K562 (cell line): ENCODE measurements around the gene PXDC1. TPM values are rescaled to one million over a fixed set of nuclear protein-coding genes. Genes with fewer than 3 reads are reported as not detected.

Experiments
- ATAC-seq: fragments of 200-7000 bp; cut with Tn5 transposase; 3 replicates; pipeline ENCODE4 v1.9.1; 2020; ENCODE audit warnings: moderate library complexity
- BruUV-seq: library from RNA; stranded (reverse); fragments of 400-500 nt; replicated peaks from 2 replicates; lab custom pipeline; 2021; lab: Mats Ljungman, UMichigan
- CTCF ChIA-PET: fragments of 300-600 bp; formaldehyde crosslinking; extraction: SDS; loops from one replicate; lab custom pipeline; 2021; ENCODE audit warnings: low intra/inter-chr PET ratio; lab: Yijun Ruan, JAX
- POLR2A ChIA-PET: fragments of 300-600, 350-650 bp; sonication (Branson Sonifier 250); formaldehyde crosslinking; extraction: SDS; loops from one replicate; lab custom pipeline; 2021; ENCODE audit warnings: antibody characterized with exemption, inconsistent platforms; lab: Yijun Ruan, JAX
- DNase-seq, 4 experiments: peaks; one replicate each; pipeline versions ENCODE4 v3.0.0 to v3.0.0-alpha.2; 2011 to 2018; ENCODE audit warnings: low spot score in 3 of 4, mixed read lengths in 3 of 4; ENCODE audit errors: extremely low read depth in 1 of 4
- FAIRE-seq: peaks from 2 replicates; lab custom pipeline; 2011; peaks lifted over from hg19 to GRCh38; lab: Jason Lieb, UNC
- H2AFZ ChIP-seq: 2 replicates; pipeline ENCODE4 v1.6.0; 2011; ENCODE audit warnings: low read depth, low read length, control low read depth, inconsistent platforms
- H3K27ac ChIP-seq: fragments of 200-600 bp; 3 replicates; pipeline ENCODE4 v1.8.0; 2011; ENCODE audit warnings: low read depth, mild to moderate bottlenecking, control low read depth, inconsistent platforms, low read length, moderate library complexity, mixed read lengths; ENCODE audit errors: extremely low read depth
- H3K27me3 ChIP-seq, 2 experiments: fragments of 300-600 bp in 1 of 2; 2 replicates in 1 of 2; 3 replicates in 1 of 2; pipeline versions ENCODE4 v1.6.0 to v1.8.0; 2011; ENCODE audit warnings: inconsistent platforms in 2 of 2, low read length in 2 of 2, mild to moderate bottlenecking in 1 of 2, mixed read lengths in 1 of 2, moderate library complexity in 1 of 2; ENCODE audit not compliant: control insufficient read depth in 2 of 2, insufficient read depth in 2 of 2
- H3K36me3 ChIP-seq: fragments of 300-600 bp; 3 replicates; pipeline ENCODE4 v1.8.0; 2011; ENCODE audit warnings: mild to moderate bottlenecking, low read length, inconsistent platforms; ENCODE audit not compliant: control insufficient read depth, insufficient read depth
- H3K4me1 ChIP-seq, 2 experiments: fragments of 200-600 bp in 1 of 2; replicated peaks in 1 of 2; 2 replicates in 1 of 2; 3 replicates in 1 of 2; pipeline versions ENCODE4 v1.5.1 to v1.8.0; 2011; ENCODE audit warnings: inconsistent platforms in 2 of 2, low read length in 2 of 2, mild to moderate bottlenecking in 1 of 2, mixed read lengths in 1 of 2, moderate library complexity in 1 of 2; ENCODE audit not compliant: control insufficient read depth in 2 of 2, insufficient read depth in 2 of 2
- H3K4me2 ChIP-seq: 2 replicates; pipeline ENCODE4 v1.6.1; 2011; ENCODE audit warnings: low read length, control low read depth, inconsistent platforms, mixed read lengths; ENCODE audit not compliant: insufficient read depth
- H3K4me3 ChIP-seq: fragments of 200-600 bp; sonication (generic), shearing (Covaris generic); 2 replicates; pipeline ENCODE4 v1.5.1; 2016; ENCODE audit warnings: control low read depth, inconsistent platforms
- H3K79me2 ChIP-seq: fragments of 200-600 bp; 3 replicates; pipeline ENCODE4 v1.8.0; 2011; ENCODE audit warnings: low read length, inconsistent platforms; ENCODE audit not compliant: control insufficient read depth, insufficient read depth
- H3K9ac ChIP-seq, 2 experiments: 2 replicates each; pipeline versions ENCODE4 v1.6.0 to v1.6.1; 2011; ENCODE audit warnings: low read depth in 2 of 2, low read length in 2 of 2, control low read depth in 1 of 2, inconsistent platforms in 1 of 2, mild to moderate bottlenecking in 1 of 2, mixed read lengths in 1 of 2; ENCODE audit not compliant: insufficient read depth in 1 of 2
- H3K9me1 ChIP-seq: one replicate; pipeline ENCODE4 v1.6.0; 2011; ENCODE audit warnings: inconsistent platforms, mild to moderate bottlenecking, low read length, moderate library complexity; ENCODE audit not compliant: control insufficient read depth, insufficient read depth
- H3K9me3 ChIP-seq: replicated peaks from 2 replicates; pipeline ENCODE4 v1.5.1; 2011; ENCODE audit warnings: low read depth, low read length, inconsistent platforms; ENCODE audit not compliant: control insufficient read depth, insufficient read depth
- H4K20me1 ChIP-seq: replicated peaks from 2 replicates; pipeline ENCODE4 v1.6.1; 2011; ENCODE audit warnings: low read length, inconsistent platforms, mixed read lengths; ENCODE audit not compliant: control insufficient read depth, insufficient read depth
- AFF4 ChIP-seq: sonication (generic); formaldehyde crosslinking; IDR thresholded peaks from 2 replicates; pipeline ENCODE4 v1.8.0; 2023; ENCODE audit warnings: mild to moderate bottlenecking, missing genetic modification reagents
- ARID1B ChIP-seq: fragments of 450-650 bp; IDR thresholded peaks from 2 replicates; pipeline ENCODE4 v1.6.1; 2016; ENCODE audit warnings: antibody characterized with exemption, mild to moderate bottlenecking, inconsistent platforms
- GATAD2A ChIP-seq: fragments of 450-650 bp; IDR thresholded peaks from 2 replicates; pipeline ENCODE4 v1.6.1; 2017
- PKNOX1 ChIP-seq: fragments of 450-650 bp; IDR thresholded peaks from 2 replicates; pipeline ENCODE4 v1.6.1; 2016
- SAP30 ChIP-seq: fragments of 200-600 bp; sonication (generic); IDR thresholded peaks from 2 replicates; pipeline ENCODE4 v1.6.1; 2012; ENCODE audit warnings: borderline replicate concordance, low read depth, mild to moderate bottlenecking, moderate library complexity, low read length, control low read depth, inconsistent platforms; ENCODE audit not compliant: insufficient read depth, poor library complexity, severe bottlenecking
- TAF15 ChIP-seq: fragments of 200-400 bp; formaldehyde crosslinking; IDR thresholded peaks from 2 replicates; pipeline ENCODE4 v1.6.1; 2017; ENCODE audit warnings: mild to moderate bottlenecking, low read depth, low read length, moderate library complexity
- ZBTB12 ChIP-seq: fragments of 250-450 bp; sonication (Bioruptor Pico); IDR thresholded peaks from 2 replicates; pipeline ENCODE4 v1.4.0; 2020
- ZFX ChIP-seq: sonication (generic); formaldehyde crosslinking; IDR thresholded peaks from 2 replicates; pipeline ENCODE4 v1.8.0; 2022; ENCODE audit warnings: mild to moderate bottlenecking, missing genetic modification reagents, moderate library complexity
- ZNF592 ChIP-seq: fragments of 450-650 bp; IDR thresholded peaks from 2 replicates; pipeline ENCODE4 v1.6.1; 2017; ENCODE audit warnings: antibody characterized with exemption, mild to moderate bottlenecking
- WGBS: fragments of 100-300 bp; shearing (Covaris generic); methylation state at CpG from one replicate; pipeline ENCODE4 v1.1.6; 2016; ENCODE audit warnings: low coverage, mixed read lengths; ENCODE audit not compliant: insufficient coverage; ENCODE audit errors: missing lambda C conversion rate; 5-methylcytosine and 5-hydroxymethylcytosine counted together
- in situ Hi-C: fragments of 300-500 bp; cut with MboI; formaldehyde crosslinking; loops from 4 replicates; pipeline ENCODE4 v1.15.0; 2018; ENCODE audit warnings: inconsistent platforms, mixed read lengths
- intact Hi-C: fragments of 100-400 bp; cut with micrococcal nuclease; formaldehyde crosslinking; loops from 2 replicates; pipeline ENCODE4 v1.14.2; 2022
- polyA plus RNA-seq, 8 experiments: library from polyadenylated mRNA; depleted of rRNA in 4 of 8; stranded (reverse) in 5 of 8; unstranded in 3 of 8; fragments of >200 nt; fragmentation: Nextera tagmentation in 2 of 8; fragmentation: Illumina TruSeq in 1 of 8; extraction: Ambion mirVana in 2 of 8; extraction: Trizol in 1 of 8; gene quantifications; 2 replicates each; pipeline versions ENCODE4 v1.2.1 to v1.2.3, GENCODE V29; 2011 to 2014; ENCODE audit warnings: inconsistent platforms in 1 of 8, missing spikeins in 1 of 8
- total RNA-seq, 7 experiments: library from RNA; depleted of rRNA in 6 of 7; stranded (reverse); fragments of >200 nt in 6 of 7; fragmentation: Illumina TruSeq in 2 of 7; extraction: Trizol in 2 of 7; gene quantifications; 2 replicates each; pipeline versions ENCODE4 v1.2.1 to v1.2.3, GENCODE V29; 2011 to 2021; ENCODE audit warnings: low replicate concordance in 1 of 7

The PXDC1 gene
- total and polyA plus RNA-seq, 9 of the 15 experiments (the other 6 are each of a cell fraction or from before 2014, with no cell fraction given) = 0.09 to 0.33 (median 0.16) TPM; not detected in 5

- no peak for TF ChIP-seq SAP30
Measured at GRCh38 chr6:3757241-3757641, 5.7 kb upstream of the PXDC1 start (continued).

GRCh38 chr6:3756546-3756945 is 5.0 kb upstream of the PXDC1 start:
- in situ Hi-C loops (no loop called here), intact Hi-C loops (no loop called here)
- Histone ChIP-seq H3K9ac (no peak overlapping the region), H3K4me1 (peaks cover 0 to 19% of the 10 kb centered on the region in 2 experiments; a peak in 4 of 5 replicates), H3K9me1 (no peaks in the 10 kb centered on the region), H2AFZ (no peak overlapping the region), H3K79me2 (no peaks in the 10 kb centered on the region), H3K4me2 (no peak overlapping the region), H3K4me3 (no peak overlapping the region), H3K27ac (no peak overlapping the region), H3K27me3 (peaks cover 22 to 34% of the 10 kb centered on the region in 2 experiments; a peak in 4 of 5 replicates)
- POLR2A ChIA-PET = no interaction called here
- no peak for FAIRE-seq
- 2% methylated on average over 3 of the region's 3 CpGs for WGBS
- CTCF ChIA-PET = no interaction called here
- BruUV-seq = no TSS peak
- no peak for ATAC-seq
- DNase-seq = no peak
- no peak for TF ChIP-seq ZNF592
- TF ChIP-seq GATAD2A = no peak
- peak; percentile 38; the same call in 1 of the 2 replicates for TF ChIP-seq PKNOX1
- no peak for TF ChIP-seq ZFX (CRISPR knock-in tag)
- no peak for TF ChIP-seq ARID1B
- no peak for TF ChIP-seq ZBTB12 (CRISPR knock-in tag)
- TF ChIP-seq TAF15 = no peak
- no peak for TF ChIP-seq AFF4
- TF ChIP-seq, all 486 proteins: peak for 1
- Histone ChIP-seq H3K9me3 (no peaks in the 10 kb centered on the region), H4K20me1 (no peaks in the 10 kb centered on the region), H3K36me3 (no peaks in the 10 kb centered on the region)
